Measurements from ENCODE around the gene MAPRE3.
A peak's percentile ranks its signal among the peaks of the same experiment; 100 is the strongest.

Gene MAPRE3

DNA sequence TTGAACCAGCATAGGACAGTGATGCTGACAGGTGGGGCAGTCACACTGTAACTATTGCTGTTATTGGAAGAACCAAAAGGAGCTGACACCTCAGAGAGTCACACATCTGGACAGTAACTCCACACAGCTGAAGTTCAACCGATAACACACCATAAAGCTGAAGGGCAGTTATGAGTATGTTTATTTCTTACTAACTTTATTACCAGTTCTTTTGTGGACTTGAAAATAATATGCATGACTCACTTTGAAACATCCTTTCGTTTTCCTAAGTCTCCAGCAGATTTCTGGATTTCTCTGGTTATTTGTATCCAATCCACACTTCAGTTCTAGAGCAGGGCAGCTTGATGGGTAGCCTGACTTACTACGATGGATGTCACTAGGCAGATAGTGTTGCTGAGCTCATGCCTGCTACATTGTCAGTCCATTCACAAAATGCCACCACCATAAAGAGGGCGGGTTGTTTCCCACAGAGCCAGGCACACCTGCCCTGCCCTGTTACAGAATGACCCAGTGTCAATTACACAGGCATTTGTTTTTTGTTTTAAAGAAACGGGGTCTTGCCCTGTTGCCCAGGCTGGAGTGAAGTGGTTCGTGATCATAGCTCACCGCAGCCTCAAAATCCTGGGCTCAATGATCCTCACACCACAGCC lies 72.7 kb downstream of the MAPRE3 start:
- no peak for DNase-seq

- peak; percentile 62 for DNase-seq
Measured at GRCh38 chr2:27049422-27050280, 79.2 kb downstream of the MAPRE3 start.

- DNase-seq, result peak; percentile 97
Measured at GRCh38 chr2:27050281-27050995, 80.0 kb downstream of the MAPRE3 start.

DNA sequence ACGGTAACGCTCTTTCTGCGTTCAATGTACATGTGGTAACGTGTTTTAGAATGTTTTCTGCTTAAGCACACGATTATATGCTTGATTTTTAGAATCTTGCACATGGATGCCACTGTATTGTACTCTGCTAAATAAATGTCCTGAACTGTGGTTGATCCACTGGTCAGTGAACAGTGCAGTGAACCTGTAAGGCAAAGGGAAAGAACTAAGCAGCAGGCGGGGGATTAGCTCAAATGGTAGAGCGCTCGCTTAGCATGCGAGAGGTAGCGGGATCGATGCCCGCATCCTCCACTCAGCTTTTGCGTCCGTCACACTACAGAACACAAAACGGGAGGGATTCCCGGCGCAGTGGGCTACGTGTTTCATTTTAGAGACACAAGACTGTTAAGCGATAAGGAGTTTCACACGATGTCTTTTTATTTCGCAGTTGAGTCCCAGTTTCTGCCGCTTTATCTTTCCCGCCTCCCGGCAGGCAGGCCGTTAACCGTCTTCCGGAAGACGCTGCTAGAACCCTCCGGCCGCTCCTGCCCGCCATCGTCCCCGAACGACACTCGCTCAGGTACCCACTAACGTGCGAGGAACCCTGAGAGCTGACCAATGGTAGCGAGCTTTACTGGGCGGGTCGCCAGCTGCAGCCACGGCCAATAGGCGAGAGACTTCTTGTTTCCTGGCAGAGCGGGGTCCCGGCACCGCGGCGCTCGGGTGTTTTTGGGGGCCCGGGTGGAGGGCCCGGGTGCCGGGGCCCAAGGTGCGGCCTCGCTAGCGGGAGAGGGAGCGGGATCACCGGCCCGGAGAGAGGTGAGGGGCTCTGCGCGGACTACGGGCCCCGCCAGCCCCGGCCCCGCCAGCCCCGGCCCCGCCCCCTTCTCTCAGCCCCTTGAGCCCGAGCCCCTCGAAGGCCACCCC lies 80.8 kb downstream of the MAPRE3 start, which contains the start of gene AGBL5:
Gene AGBL5 (plus strand): TSS at position 673 of the 906 bp plus-strand sequence. CDS start 1,291 bp downstream, outside the sequence.
- DNase-seq, result peak; percentile 97

DNA sequence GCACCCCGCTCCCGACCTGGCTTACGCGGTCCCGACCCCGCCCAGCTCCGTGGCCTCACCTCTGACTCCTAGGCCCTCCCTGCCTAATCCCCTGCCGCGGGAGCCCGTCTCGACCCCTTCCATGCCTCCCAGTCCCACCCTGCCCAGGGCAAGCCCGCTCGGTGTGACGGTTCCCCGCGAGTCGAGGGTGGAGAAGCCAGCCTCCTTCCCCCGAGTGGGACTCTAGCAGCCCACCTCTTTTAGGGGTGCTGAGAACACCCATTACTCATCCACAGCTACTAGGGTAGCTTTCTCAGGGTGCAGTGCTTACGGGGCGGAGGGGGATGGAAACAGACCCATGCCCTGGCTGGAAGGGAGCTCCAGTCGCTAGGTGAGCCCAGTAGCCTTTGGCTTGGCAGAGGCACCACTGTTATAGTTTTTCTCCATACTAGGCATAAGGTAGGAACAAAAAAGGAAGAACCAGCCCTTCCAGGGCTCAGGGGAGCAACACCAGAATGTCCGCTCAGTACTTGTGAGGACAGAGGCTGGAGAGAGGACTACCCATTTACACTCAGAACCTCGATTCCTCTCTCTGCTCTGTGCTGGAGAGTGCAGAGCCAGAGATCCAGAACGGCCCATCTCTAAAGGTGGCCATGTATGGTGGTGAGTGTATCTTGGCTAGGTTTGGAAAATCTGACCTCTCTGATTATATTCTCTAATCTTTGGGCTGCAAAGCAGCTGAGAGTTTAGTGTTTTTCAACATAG lies 81.6 kb downstream of the MAPRE3 start:
- no peak for DNase-seq

- no peak for DNase-seq
Measured at GRCh38 chr2:27053321-27053720, 82.9 kb downstream of the MAPRE3 start.

- no peak for DNase-seq
Measured at GRCh38 chr2:27053776-27054175, 83.3 kb downstream of the MAPRE3 start.

GRCh38 chr2:27054721-27055120 lies 84.3 kb downstream of the MAPRE3 start:
- no peak for DNase-seq

- DNase-seq, result no peak
Measured at GRCh38 chr2:27057184-27057583, 86.7 kb downstream of the MAPRE3 start.

DNA sequence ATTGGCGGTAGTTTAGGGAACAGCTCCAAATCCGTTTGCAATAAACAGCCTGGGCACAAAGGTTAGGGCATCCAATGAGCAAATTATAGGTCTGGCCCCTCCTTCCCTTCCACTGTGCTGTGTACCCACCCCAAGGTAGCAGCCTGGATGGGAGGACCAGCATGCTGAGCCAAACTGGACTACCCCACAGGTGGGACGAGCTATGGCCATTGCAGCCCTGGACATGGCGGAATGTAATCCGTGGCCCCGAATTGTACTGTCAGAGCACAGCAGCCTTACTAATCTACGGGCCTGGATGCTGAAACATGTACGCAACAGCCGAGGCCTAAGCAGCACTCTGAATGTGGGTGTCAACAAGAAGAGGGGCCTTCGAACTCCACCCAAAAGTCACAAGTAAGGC lies 87.8 kb downstream of the MAPRE3 start:
- DNase-seq, result no peak

- no peak for DNase-seq
Measured at GRCh38 chr2:27059141-27059820, 88.8 kb downstream of the MAPRE3 start.

DNA sequence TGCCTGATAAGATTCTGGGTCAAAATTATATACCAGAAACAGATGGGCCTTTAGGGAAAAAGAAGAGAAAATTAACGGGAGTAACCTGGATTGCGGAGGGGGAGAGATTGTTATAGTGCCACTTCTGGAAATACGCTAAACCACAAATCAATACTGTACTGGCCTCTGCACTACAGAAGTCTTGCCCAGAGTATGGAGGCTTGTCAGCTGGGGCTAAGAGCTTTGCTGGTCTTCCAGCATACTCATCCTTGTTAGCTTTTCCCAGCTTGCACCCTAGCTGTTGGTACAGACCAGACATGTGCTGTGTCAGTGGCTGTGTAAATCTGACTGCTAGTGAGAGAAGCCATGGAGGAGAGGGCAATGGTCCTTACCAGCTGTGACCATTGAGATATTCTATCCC lies 89.9 kb downstream of the MAPRE3 start:
- no peak for DNase-seq

GRCh38 chr2:27065128-27065527 lies 94.7 kb downstream of the MAPRE3 start:
- DNase-seq, result no peak

DNA sequence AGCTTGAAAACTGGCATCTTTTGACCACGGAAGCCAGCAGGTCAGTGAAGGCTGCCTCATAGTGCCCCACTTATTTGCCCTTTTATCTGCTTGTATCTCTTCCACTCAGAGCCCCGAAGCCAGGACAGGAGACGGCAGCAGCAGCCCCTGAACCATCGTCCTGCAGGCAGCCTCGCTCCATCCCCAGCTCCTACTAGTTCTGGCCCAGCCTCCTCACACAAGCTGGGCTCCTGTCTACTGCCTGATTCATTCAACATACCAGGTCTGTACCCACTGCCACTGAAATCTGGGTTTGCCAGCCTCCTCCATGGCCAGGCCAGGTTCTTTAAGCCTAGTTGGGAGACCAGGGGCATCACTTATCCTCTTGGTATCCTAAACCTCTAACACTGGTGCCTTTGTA lies 96.9 kb downstream of the MAPRE3 start:
- DNase-seq, result no peak

- DNase-seq, result no peak
Measured at GRCh38 chr2:27069436-27069835, 99.0 kb downstream of the MAPRE3 start.

DNA sequence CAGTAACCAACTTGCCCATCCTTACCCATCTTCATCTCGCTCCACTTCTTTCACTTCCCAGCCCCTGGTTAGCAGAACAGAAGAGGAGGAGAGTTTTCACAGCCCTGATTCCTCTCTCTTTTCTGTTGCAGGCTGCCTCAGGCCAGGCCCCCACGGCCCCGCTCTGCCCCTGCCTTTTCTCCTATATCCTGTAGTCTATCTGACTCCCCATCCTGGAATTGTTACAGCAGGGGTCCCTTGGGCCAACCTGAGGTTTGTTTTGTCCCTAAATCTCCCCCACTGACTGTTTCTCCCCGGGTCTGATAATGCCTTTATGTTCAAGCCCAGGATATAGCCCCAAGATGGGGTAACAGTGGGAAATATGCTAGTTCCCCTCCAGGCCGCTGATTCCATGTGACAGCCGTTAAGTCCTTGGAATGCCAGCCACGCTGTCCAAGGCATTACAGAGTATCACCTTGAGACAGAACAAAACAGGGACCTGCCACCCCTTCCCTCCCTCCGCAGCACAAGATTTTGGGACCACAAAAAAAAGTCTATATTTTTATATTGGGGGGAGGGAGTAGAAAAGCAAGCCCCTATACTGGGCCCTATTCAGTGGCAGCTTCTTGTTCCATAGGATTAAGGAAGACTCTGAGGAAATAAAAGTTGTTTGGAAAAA lies 99.7 kb downstream of the MAPRE3 start:
- DNase-seq, result no peak

DNA sequence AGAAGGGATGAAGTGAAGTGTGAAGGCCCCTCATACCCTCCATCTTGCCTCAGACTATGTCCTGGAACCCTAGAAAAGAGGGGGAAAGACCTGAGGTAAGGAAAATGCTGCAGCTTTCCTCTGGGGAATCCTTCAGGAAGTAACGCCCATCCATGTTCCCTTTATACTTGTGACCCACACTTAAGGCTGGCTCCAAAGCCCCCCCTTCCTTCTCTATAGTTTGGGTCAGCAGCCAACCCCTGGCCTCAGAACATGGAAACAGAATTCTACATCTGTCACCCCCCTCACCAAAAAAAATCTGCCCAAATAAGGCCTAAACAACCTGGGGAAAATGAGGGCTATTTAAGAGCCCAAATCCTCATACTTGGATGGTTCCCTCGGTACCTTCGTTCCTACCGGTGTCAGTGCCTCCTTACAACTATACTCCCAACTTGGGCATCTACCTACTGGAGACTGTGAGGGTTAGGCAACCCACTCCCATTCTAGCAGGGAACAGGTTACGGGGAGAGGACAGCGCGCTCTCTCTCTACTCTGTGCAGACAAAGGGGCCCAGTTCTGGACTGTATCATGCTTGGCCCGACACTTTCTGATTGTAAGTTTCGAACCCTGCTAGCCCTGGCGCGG lies 100.3 kb downstream of the MAPRE3 start:
- no peak for DNase-seq

DNA sequence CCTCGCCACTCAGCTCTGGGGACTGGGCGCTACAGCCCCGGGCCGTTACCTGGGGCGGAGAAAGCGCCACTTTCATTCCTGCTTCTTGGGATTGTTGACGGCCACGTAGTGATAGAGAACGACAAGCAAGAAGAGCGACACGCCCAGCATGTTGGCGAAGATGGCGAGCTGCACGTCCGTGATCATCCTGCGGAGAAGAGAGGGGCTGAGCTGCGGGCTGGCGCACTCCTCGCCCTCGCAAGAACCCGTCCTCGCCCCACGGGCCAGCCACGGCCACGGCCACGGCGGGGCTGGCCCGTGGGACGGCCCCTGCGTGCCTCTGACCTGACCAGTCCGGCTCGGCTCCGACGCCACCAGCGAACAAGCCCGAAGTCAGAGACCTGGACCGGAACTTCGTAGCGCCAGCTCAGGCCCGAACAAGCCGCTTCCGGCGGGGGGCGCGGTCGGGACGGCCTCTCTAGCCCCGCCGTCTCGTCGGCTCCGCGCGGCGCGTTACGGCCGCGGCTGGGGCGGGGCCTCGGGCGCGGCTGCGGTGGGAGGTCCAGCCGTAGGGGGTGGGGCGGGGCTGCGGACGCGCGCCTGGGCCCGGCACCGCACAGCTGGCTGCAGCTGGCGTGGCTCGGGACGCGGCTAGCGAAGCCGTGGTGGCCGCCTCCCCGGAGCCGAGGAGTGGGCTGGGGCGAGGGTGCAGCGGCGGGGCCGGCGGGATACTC lies 101.0 kb downstream of the MAPRE3 start, which contains the start of gene OST4:
Gene OST4 (minus strand): TSS at position 378 of the 713 bp plus-strand sequence.
- peak; percentile 96 for DNase-seq

Measured in femur (tissue), 1 donor.